AG04450 (cell line): ENCODE data around the gene ABCB6. TPM values are rescaled to one million over a fixed set of nuclear protein-coding genes. Genes with fewer than 3 reads are reported as not detected.
A peak's percentile ranks its signal among the peaks of the same experiment; 100 is the strongest.

Experiments used
- CTCF ChIA-PET: fragments of 300-600, 350-600 bp; formaldehyde crosslinking; extraction: SDS; loops from one replicate; lab custom pipeline; 2022; ENCODE audit warnings: antibody characterized with exemption, inconsistent platforms; lab: Charles Lee
- POLR2A ChIA-PET: fragments of 350-600 bp; formaldehyde crosslinking; extraction: SDS; loops from one replicate; lab custom pipeline; 2021; ENCODE audit warnings: antibody characterized with exemption, inconsistent platforms; lab: Yijun Ruan, JAX
- DNase-seq: peaks from one replicate; pipeline ENCODE4 v3.0.0-alpha.2; 2011; ENCODE audit warnings: low read depth, low spot score
- H3K27ac ChIP-seq: one replicate; pipeline ENCODE4 v1.5.1; 2012; ENCODE audit warnings: low read depth, low read length, control low read depth
- H3K27me3 ChIP-seq: one replicate; pipeline ENCODE4 v1.6.0; 2012; ENCODE audit warnings: low read length; ENCODE audit not compliant: control insufficient read depth, insufficient read depth
- H3K4me3 ChIP-seq: 2 replicates; pipeline ENCODE4 v1.5.1; 2011; ENCODE audit warnings: mild to moderate bottlenecking, low read depth, low read length, control low read depth
- H3K9me3 ChIP-seq: 2 replicates; pipeline ENCODE4 v1.5.1; 2012; ENCODE audit warnings: low read length; ENCODE audit not compliant: control insufficient read depth, insufficient read depth
- CTCF ChIP-seq: IDR thresholded peaks from 2 replicates; pipeline ENCODE4 v1.5.1; 2011; ENCODE audit warnings: low read depth, low read length, control low read depth, inconsistent platforms
- polyA plus RNA-seq: library from polyadenylated mRNA; depleted of rRNA; stranded (reverse); fragments of >200 nt; gene quantifications from 2 replicates; pipeline ENCODE4 v1.2.3, GENCODE V29; 2011

Gene ABCB6
- polyA plus RNA-seq, 1 experiment, result 22.2 TPM

DNA sequence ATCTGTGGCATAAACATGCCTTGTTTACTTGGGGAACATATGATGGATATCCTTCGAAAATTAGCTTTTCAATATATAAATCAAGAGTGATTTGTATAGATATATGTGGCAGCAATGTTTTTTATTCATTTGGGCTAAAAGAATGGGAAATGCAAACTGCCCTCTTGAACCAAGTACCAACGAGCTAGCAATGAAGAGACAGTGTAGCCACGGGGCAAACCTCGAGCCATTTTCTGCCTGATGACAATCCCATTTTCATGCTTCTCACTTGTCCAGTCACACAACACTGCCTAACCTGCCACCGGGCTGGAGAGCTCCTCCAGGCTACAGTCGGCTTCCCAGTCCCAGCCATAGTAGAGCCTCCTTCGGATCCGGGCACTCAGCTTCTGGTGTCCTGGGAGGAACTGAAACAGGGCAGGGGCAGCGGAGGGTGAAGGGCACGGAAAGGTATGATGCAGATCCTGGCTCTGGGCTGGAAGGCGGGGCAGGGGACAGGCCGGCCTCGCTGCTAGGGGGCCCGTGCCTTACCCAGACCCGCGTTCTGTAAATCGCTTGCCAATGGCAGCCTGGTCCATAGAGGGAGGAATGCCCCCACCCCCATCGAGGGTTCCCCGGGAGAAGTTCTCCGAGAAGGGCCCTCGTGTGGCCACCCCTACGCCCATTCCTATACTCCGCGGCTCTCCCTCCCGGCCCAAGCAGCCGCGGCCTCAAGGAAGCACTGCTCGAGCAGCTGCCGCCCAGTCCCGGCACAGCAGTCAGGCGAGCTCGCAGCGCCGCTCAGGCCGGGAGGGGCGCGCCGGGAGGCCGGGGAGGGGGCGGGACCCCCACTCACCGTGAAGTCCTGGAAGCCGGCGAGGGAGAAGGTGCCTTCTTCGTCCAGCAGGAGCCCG, 42.6 kb downstream of the ABCB6 start:
- no peaks in the 10 kb centered on the region; the same call in 1 of the 2 replicates for H3K9me3 ChIP-seq

GRCh38 chr2:219175486-219175885, 43.3 kb downstream of the ABCB6 start:
- Histone ChIP-seq H3K27me3 (no peaks in the 10 kb centered on the region), H3K27ac (no peak overlapping the region), H3K9me3 (no peaks in the 10 kb centered on the region; the same call in 1 of the 2 replicates), H3K4me3 (peak overlapping the region; percentile 94)
- ChIA-PET CTCF (interaction anchor here (0.6 to 5.0 kb wide), 10 partner anchors 9 to 226 kb away, joined by 3 to 50 read pairs (median 4); partner anchors contain the start of gene ZFAND2B), POLR2A (interaction anchor here (1.2 kb wide), 1 partner anchor 17 kb away, joined by 3 read pairs; no protein-coding TSS in a partner anchor)
- TF ChIP-seq CTCF, result no peak
- DNase-seq, result no peak

More for the DNA sequence above, 42.6 kb downstream of the ABCB6 start:
- TF ChIP-seq CTCF, result peak; percentile 7
- Histone ChIP-seq H3K27me3 (no peaks in the 10 kb centered on the region), H3K27ac (peak overlapping the region; percentile 73), H3K4me3 (peak overlapping the region; percentile 94)
- ChIA-PET POLR2A (interaction anchor here (1.2 to 2.1 kb wide), 4 partner anchors 18 to 53 kb away, joined by 3 to 8 read pairs (median 6); partner anchors contain the start of genes ANKZF1, ATG9A and ZFAND2B), CTCF (interaction anchor here (0.6 to 5.0 kb wide), 11 partner anchors 10 to 226 kb away, joined by 3 to 50 read pairs (median 5); partner anchors contain the start of gene ZFAND2B)
- DNase-seq, result no peak

- no peak for TF ChIP-seq CTCF
- H3K27me3 ChIP-seq, result no peaks in the 10 kb centered on the region
- no peaks in the 10 kb centered on the region; the same call in 1 of the 2 replicates for H3K9me3 ChIP-seq
- no peak for DNase-seq
- ChIA-PET POLR2A (no interaction called here), CTCF (interaction anchor here (1.3 to 5.0 kb wide), 4 partner anchors 15 to 145 kb away, joined by 4 to 50 read pairs (median 8); partner anchors contain the start of gene NHEJ1)
- H3K4me3 ChIP-seq, result no peak overlapping the region
- no peak overlapping the region for H3K27ac ChIP-seq
Observed at GRCh38 chr2:219174801-219175200, 44.0 kb downstream of the ABCB6 start.

DNA sequence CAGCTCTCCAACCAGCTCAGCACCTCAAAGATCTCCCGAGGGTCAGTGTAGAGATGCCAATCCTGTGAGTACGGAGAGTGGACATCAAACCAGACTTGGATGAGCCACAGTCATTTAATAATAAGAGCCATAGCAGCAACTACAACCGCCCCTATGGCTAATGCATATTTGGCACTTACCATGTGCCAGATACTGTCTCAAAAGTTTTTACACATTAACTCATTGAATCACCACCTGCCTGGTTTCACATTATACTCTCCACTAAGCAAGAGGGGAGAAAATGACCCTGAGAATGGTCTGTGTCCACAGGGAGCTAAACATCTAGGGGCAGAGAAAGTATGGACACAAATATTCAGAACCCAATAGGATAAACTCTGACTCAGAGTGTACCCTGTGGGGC, 44.6 kb downstream of the ABCB6 start:
- Histone ChIP-seq H3K9me3 (no peaks in the 10 kb centered on the region; the same call in 1 of the 2 replicates), H3K27me3 (no peaks in the 10 kb centered on the region), H3K27ac (no peak overlapping the region), H3K4me3 (no peak overlapping the region)
- ChIA-PET CTCF (interaction anchor here (1.3 to 5.0 kb wide), 3 partner anchors 15 to 120 kb away, joined by 7 to 50 read pairs (median 8); partner anchors contain the start of gene NHEJ1), POLR2A (no interaction called here)
- no peak for TF ChIP-seq CTCF
- DNase-seq, result no peak
